Measurements from ENCODE around the gene DCN.

Gene DCN

GRCh38 chr12:91139286-91139685, 43.3 kb downstream of the DCN start:
- no peak for DNase-seq (ENCODE audit: low read depth in 2 of 2)

- no peak for DNase-seq (ENCODE audit: low read depth in 2 of 2)
Measured at GRCh38 chr12:91138337-91138920, 44.2 kb downstream of the DCN start.

GRCh38 chr12:91133871-91134270, 48.7 kb downstream of the DCN start:
- DNase-seq (ENCODE audit: low read depth in 2 of 2) = no peak

GRCh38 chr12:91129662-91130362, 52.8 kb downstream of the DCN start:
- no peak for DNase-seq (ENCODE audit: low read depth in 2 of 2)

- DNase-seq (ENCODE audit: low read depth in 2 of 2) = no peak
Measured at GRCh38 chr12:91127751-91128150, 54.9 kb downstream of the DCN start.

GRCh38 chr12:91127306-91127705, 55.3 kb downstream of the DCN start:
- DNase-seq (ENCODE audit: low read depth in 2 of 2) = no peak

GRCh38 chr12:91126516-91126915, 56.1 kb downstream of the DCN start:
- no peak for DNase-seq (ENCODE audit: low read depth in 2 of 2)

- no peak for DNase-seq (ENCODE audit: low read depth in 2 of 2)
Measured at GRCh38 chr12:91123236-91123916, 59.2 kb downstream of the DCN start.

- no peak for DNase-seq (ENCODE audit: low read depth in 2 of 2)
Measured at GRCh38 chr12:91120781-91121180, 61.8 kb downstream of the DCN start.

- no peak for DNase-seq (ENCODE audit: low read depth in 2 of 2)
Measured at GRCh38 chr12:91119089-91119488, 63.5 kb downstream of the DCN start.

- DNase-seq (ENCODE audit: low read depth in 2 of 2) = no peak
Measured at GRCh38 chr12:91113621-91114020, 69.0 kb downstream of the DCN start.

GRCh38 chr12:91111366-91112325, 71.0 kb downstream of the DCN start, which contains the start of gene LUM:
Gene LUM, minus strand, starts transcription at chr12:91111494. Its CDS starts 2,515 bp downstream, at chr12:91108979.
- no peak for DNase-seq (ENCODE audit: low read depth in 2 of 2)

GRCh38 chr12:91110311-91110924, 72.2 kb downstream of the DCN start:
- no peak for DNase-seq (ENCODE audit: low read depth in 2 of 2)

- DNase-seq (ENCODE audit: low read depth in 2 of 2) = no peak
Measured at GRCh38 chr12:91109581-91110310, 72.9 kb downstream of the DCN start.

GRCh38 chr12:91109148-91109564, 73.5 kb downstream of the DCN start:
- no peak for DNase-seq (ENCODE audit: low read depth in 2 of 2)

GRCh38 chr12:91108196-91108755, 74.3 kb downstream of the DCN start:
- no peak for DNase-seq (ENCODE audit: low read depth in 2 of 2)

GRCh38 chr12:91106283-91106682, 76.3 kb downstream of the DCN start:
- no peak for DNase-seq (ENCODE audit: low read depth in 2 of 2)

GRCh38 chr12:91105807-91106206, 76.8 kb downstream of the DCN start:
- DNase-seq (ENCODE audit: low read depth in 2 of 2) = no peak

- DNase-seq (ENCODE audit: low read depth in 2 of 2) = no peak
Measured at GRCh38 chr12:91104812-91105466, 77.7 kb downstream of the DCN start.

- no peak for DNase-seq (ENCODE audit: low read depth in 2 of 2)
Measured at GRCh38 chr12:91103624-91104023, 79.0 kb downstream of the DCN start.

Data from stimulated activated CD8-positive, alpha-beta memory T cell treated with anti-CD3 and anti-CD28 coated beads, Interleukin-15, amount 100 ng/mL, for 4 hours (primary cell).